ENCODE data around the gene IL10RB.

IL10RB gene

GRCh38 chr21:33229784-33230544 is 36.2 kb upstream of the IL10RB start, which contains the start of gene IFNAR2:
TSS of gene IFNAR2 (plus strand) at chr21:33229938. CDS start at chr21:33241923, 11,985 bp downstream.
- H3K27ac ChIP-seq, result peak within 1 kb of the TSS; percentile 84
- CTCF ChIA-PET, result interaction anchor here (0.6 kb wide), 1 partner anchor 98 kb away, joined by 3 read pairs; no protein-coding TSS in a partner anchor
- no peak for TF ChIP-seq CTCF (conservative IDR thresholded peaks at IDR 0.05; ENCODE audit: low read depth)
- POLR2A ChIA-PET (ENCODE audit: low non-redundant PET), result no interaction called here
- peak; percentile 91 for DNase-seq (ENCODE audit: low spot score)

DNA sequence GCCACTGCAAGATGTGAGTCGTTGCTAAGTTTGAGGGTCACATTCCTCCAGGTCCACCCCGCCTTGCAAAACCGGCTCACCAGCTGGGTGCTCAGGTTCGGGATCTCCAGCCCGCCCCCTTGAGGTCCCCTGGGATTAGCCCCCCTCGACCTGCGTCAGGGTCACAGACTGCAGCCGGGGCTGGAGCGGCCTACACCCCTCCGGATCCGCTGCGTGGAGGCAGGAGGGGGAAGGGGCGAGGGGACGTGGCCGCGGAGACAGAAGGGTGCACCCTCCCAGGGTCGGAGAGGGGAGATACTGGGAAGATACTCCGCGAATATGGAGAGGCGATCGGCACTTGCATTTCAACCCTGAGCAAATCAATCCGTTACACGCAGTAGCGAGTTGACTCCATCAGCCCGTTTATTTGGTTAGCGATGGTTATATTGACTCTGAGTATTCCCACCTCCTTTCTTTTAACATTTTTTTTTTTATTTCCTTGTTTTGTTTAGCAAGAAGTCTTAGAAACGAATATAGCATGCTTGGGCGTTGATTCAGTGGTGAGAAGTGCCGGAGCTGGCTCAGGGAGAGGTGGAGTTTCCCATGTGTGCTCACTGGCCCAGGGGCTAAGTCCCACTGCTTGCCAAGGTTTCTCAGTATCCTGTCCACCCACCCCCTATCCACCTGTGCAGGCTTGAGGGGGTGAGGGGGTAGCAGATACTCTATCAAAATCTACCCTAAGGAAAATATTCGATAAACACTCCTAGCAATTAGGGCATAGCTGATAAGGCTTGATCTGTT is 35.4 kb upstream of the IL10RB start:
- ChIA-PET POLR2A (ENCODE audit: low non-redundant PET) (no interaction called here), CTCF (interaction anchor here (0.6 to 0.8 kb wide), 2 partner anchors 31 to 97 kb away, joined by 3 read pairs; no protein-coding TSS in a partner anchor)
- 0 out of 2 replicates have a peak, but pooled peaks have one; percentile 21 for TF ChIP-seq CTCF (conservative IDR thresholded peaks at IDR 0.05; ENCODE audit: low read depth)
- H3K27ac ChIP-seq, result peak overlapping the region; percentile 84
- DNase-seq (ENCODE audit: low spot score), result peak; percentile 49

DNA sequence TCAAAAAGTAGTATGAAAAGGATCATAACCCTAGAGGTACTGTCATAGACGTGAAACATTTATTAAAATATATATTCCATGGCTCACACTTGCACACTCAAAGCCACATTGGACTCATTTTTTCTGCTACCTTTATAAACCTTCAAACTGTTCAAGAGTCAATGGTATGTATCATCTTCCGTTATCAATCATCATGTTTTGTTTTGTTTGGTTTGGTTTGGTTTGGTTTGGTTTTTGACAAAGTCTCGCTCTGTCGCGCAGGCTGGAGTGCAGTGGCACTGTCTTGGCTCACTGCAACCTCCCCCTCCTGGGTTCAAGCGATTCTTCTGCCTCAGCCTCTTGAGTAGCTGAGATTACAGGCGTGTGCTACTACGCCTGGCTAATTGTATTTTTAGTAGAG is 34.6 kb upstream of the IL10RB start:
- CTCF ChIA-PET, result interaction anchor here (0.6 to 0.8 kb wide), 2 partner anchors 12 to 32 kb away, joined by 3 read pairs; no protein-coding TSS in a partner anchor
- DNase-seq (ENCODE audit: low spot score), result no peak
- POLR2A ChIA-PET (ENCODE audit: low non-redundant PET), result no interaction called here
- no peak for TF ChIP-seq CTCF (conservative IDR thresholded peaks at IDR 0.05; ENCODE audit: low read depth)
- H3K27ac ChIP-seq, result no peak overlapping the region

GRCh38 chr21:33232291-33233034 is 33.7 kb upstream of the IL10RB start:
- no peak for DNase-seq (ENCODE audit: low spot score)
- no peak for TF ChIP-seq CTCF (conservative IDR thresholded peaks at IDR 0.05; ENCODE audit: low read depth)
- no peak overlapping the region for H3K27ac ChIP-seq
- POLR2A ChIA-PET (ENCODE audit: low non-redundant PET), result no interaction called here
- CTCF ChIA-PET, result interaction anchor here (0.6 kb wide), 1 partner anchor 11 kb away, joined by 3 read pairs; no protein-coding TSS in a partner anchor

- CTCF ChIA-PET, result interaction anchor here (0.6 kb wide), 1 partner anchor 53 kb away, joined by 3 read pairs; no protein-coding TSS in a partner anchor
- TF ChIP-seq CTCF (conservative IDR thresholded peaks at IDR 0.05; ENCODE audit: low read depth), result no peak
- no peak for DNase-seq (ENCODE audit: low spot score)
- POLR2A ChIA-PET (ENCODE audit: low non-redundant PET), result no interaction called here
- H3K27ac ChIP-seq, result no peak overlapping the region
These were observed 31.3 kb upstream of the IL10RB start for GRCh38 chr21:33234635-33235520.

Measured in RWPE1 (cell line).